HuH-7 (cell line): Measurements from ENCODE around the gene FAM229A.
A peak's percentile ranks its signal among the peaks of the same experiment; 100 is the strongest.

Experiments used
- DNase-seq: peaks from one replicate; pipeline ENCODE4 v3.0.0; 2011; ENCODE audit warnings: low spot score

Gene FAM229A

DNA sequence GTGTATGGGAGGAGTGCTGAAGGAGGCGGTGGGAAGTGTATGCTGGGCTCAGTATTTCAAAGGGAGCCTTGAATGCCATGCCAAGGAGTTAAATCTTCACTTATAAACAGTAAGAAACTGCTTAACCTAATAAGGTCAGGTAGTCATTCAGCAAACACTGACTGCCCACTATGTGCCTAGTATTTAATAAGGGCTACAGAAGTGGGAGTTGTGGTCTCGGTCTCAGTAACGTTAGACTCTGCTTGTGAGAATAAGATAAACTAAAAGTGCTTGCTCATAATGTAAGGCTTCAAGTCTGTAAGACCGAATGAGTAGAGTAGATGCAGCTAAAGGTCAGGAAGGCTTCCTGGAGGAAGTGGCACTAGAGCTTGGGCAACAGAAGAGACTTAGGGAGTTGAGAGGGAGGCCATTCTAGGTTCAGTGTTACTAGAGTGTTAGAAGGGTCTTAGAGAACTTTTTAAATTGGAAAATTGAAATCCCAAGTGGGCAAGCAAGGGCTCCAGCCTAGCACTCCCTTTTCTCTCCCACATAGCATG lies 32.3 kb downstream of the FAM229A start:
- no peak for DNase-seq

- DNase-seq = no peak
These were observed 35.1 kb downstream of the FAM229A start for GRCh38 chr1:32327204-32327603.

DNA sequence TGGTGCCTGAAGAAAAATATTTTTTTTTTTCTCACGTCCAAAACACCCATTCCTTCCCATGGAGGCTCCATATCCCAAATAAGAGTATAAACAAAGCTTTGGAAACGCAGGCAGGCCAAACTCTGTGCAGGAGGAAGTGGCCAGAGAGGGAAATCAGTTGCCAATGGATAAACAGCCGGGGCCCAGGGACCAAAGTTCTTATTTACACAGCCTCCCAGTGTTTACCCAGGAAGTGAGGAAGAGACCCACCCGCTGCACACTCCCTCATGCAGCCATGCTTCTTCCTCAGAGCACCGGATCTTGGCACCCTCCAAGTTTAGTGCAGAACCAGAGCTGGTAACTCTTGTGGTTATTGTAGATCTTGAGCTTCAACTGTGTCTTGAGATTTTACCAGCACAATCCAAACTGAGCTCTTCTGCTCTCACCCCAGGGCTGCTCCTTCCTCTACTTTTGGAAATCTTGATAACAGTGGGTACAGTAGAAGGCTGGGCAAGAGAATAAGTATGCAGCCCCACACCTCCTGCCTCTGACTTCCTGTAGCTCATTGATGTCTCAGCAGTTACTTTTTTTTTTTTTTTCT lies 40.5 kb downstream of the FAM229A start:
- peak; percentile 73 for DNase-seq

- DNase-seq = no peak
These were observed 44.0 kb downstream of the FAM229A start for GRCh38 chr1:32318127-32318869.

- DNase-seq = no peak
These were observed 45.4 kb downstream of the FAM229A start for GRCh38 chr1:32316903-32317277.

- DNase-seq = no peak
These were observed 50.4 kb downstream of the FAM229A start for GRCh38 chr1:32311709-32312393.
